GM19351 (cell line): ENCODE results near the gene PABPN1L.

Experiments used
- ATAC-seq: cut with Tn5 transposase; IDR thresholded peaks from one replicate; pipeline ENCODE4 v1.9.1; 2021; ENCODE audit warnings: mild to moderate bottlenecking, moderate library complexity; ENCODE audit not compliant: unreplicated experiment

The PABPN1L gene

DNA sequence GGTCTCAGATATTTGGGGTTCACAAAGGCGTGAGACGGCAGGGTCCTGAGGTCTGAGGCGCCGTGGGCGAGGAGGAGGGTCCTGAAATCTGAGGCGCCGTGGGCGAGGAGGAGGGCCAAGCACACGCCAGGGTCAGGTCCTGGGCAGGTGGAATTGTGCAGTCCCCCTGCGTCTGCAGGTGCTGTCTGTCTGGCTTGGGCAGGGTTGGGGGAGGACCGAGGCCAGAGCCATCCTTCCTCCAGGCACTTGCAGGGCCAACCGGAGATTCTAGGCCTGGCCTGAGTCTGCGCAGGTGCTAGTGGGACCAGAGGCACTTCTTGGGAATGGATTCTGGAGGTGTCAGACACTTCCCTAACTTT is 52.3 kb downstream of the PABPN1L start:
- no peak for ATAC-seq
